Spleen (tissue), 11 donors: Measurements from ENCODE around the gene MARCHF10. TPM values are rescaled to one million over a fixed set of nuclear protein-coding genes. Genes with fewer than 3 reads are reported as not detected.
"Not testable (repeated sequence)": the region's sequence is repeated elsewhere in the genome, so short reads cannot be mapped to it uniquely, and the experiment has no call there.

Source experiments
- DNase-seq: peaks from one replicate; pipeline ENCODE4 v3.0.0-alpha.2; 2020
- H3K27ac ChIP-seq, 8 donors: fragments of 200-600 bp; sonication (generic) in 7 of 8; 1 replicate in 4 of 8; 2 replicates in 4 of 8; pipeline versions ENCODE4 v1.5.0 to v1.8.0; 2016 to 2021; ENCODE audit warnings: inconsistent platforms in 4 of 8, mild to moderate bottlenecking in 4 of 8, moderate library complexity in 1 of 8
- H3K27me3 ChIP-seq, 7 donors: fragments of 200-600 bp; sonication (generic) in 6 of 7; replicated peaks in 1 of 7; 1 replicate in 4 of 7; 2 replicates in 3 of 7; pipeline versions ENCODE4 v1.5.0 to v1.8.0; 2016 to 2021; ENCODE audit warnings: inconsistent platforms in 3 of 7, mild to moderate bottlenecking in 1 of 7
- H3K36me3 ChIP-seq, 6 donors: fragments of 200-600 bp; sonication (generic) in 5 of 6; 1 replicate in 4 of 6; 2 replicates in 2 of 6; pipeline versions ENCODE4 v1.5.0 to v1.8.0; 2016 to 2021; ENCODE audit warnings: inconsistent platforms in 2 of 6
- H3K4me1 ChIP-seq, 6 donors: fragments of 200-600 bp; sonication (generic) in 5 of 6; 1 replicate in 3 of 6; 2 replicates in 3 of 6; pipeline versions ENCODE4 v1.5.0 to v1.8.0; 2016 to 2021; ENCODE audit warnings: inconsistent platforms in 3 of 6
- H3K4me3 ChIP-seq, 8 donors: fragments of 200-600 bp; sonication (generic) in 7 of 8; 1 replicate in 4 of 8; 2 replicates in 4 of 8; pipeline versions ENCODE4 v1.5.0 to v1.8.0; 2016 to 2021; ENCODE audit warnings: inconsistent platforms in 4 of 8, mild to moderate bottlenecking in 4 of 8, moderate library complexity in 2 of 8
- H3K9me3 ChIP-seq, 8 donors: fragments of 200-600 bp; sonication (generic) in 7 of 8; 1 replicate in 4 of 8; 2 replicates in 4 of 8; pipeline versions ENCODE4 v1.5.0 to v1.8.0; 2016 to 2021; ENCODE audit warnings: inconsistent platforms in 4 of 8
- CTCF ChIP-seq, 11 experiments: fragments of 200-600 bp in 7 of 11; fragments of 450-650 bp in 4 of 11; sonication (generic) in 4 of 11; IDR thresholded peaks in 8 of 11; conservative IDR thresholded peaks in 3 of 11; 1 replicate in 7 of 11; 2 replicates in 4 of 11; pipeline versions ENCODE4 v1.4.0 to v1.8.0; 2016 to 2021; ENCODE audit warnings: antibody characterized with exemption in 11 of 11, inconsistent platforms in 4 of 11, mild to moderate bottlenecking in 1 of 11
- POLR2A ChIP-seq, 3 donors: fragments of 450-650 bp; IDR thresholded peaks; one replicate each; pipeline ENCODE4 v1.5.1; 2017; ENCODE audit warnings: antibody characterized with exemption in 3 of 3, mild to moderate bottlenecking in 1 of 3
- POLR2AphosphoS5 ChIP-seq, 3 donors: sonication (generic); formaldehyde crosslinking; IDR thresholded peaks; one replicate each; pipeline ENCODE4 v1.5.1; 2017; ENCODE audit warnings: antibody characterized with exemption in 3 of 3
- WGBS, 5 donors: extraction: QIAGEN DNeasy Blood & Tissue Kit in 3 of 5; methylation state at CpG; one replicate each; pipeline versions ENCODE4 v1.1.5 to v1.1.7; 2013 to 2018; 5-methylcytosine and 5-hydroxymethylcytosine counted together
- intact Hi-C: fragments of 100-400 bp; cut with DNase I; formaldehyde crosslinking; loops from one replicate; pipeline ENCODE4 v1.15.0; 2023; ENCODE audit warnings: low total_unique reads
- polyA plus RNA-seq, 3 donors: library from polyadenylated mRNA; stranded (reverse); fragments of 200-250 nt; gene quantifications; one replicate each; pipeline ENCODE4 v1.2.1, GENCODE V29; 2013
- total RNA-seq, 7 donors: library from RNA; depleted of rRNA in 3 of 7; stranded (reverse); fragments of >200 nt in 3 of 7; fragmentation: NEBNext Ultra II Directional in 4 of 7; extraction: Animal tissue kit (Norgen Biotek cat#: 25700) in 4 of 7; gene quantifications; one replicate each; pipeline versions ENCODE4 v1.1.0 to v1.2.1, GENCODE V29; 2016 to 2021
- donor health status: healthy with polysubstance abuse.
- donor health status: DM: no; HTN: no; CAD: no; lungs with moderate emphysema.
- donor health status: DM: no; HTN: no; CAD: no.
- donor health status: Bipolar disorder and iron deficiency.
- donor health status: healthy.
- donor health status: DM: no; HTN: no; CAD: no.
- donor health status: DM: yes; HTN: yes; CAD: no.

MARCHF10 gene
- total and polyA plus RNA-seq, 10 donors, result 0.15 to 0.32 (median 0.26) TPM; not detected in 7

GRCh38 chr17:62692159-62692651 lies 115.9 kb downstream of the MARCHF10 start:
- DNase-seq, result no peak
- peaks cover 0 to 36% (median 12%) of the 10 kb centered on the region in 6 donors for H3K4me1 ChIP-seq
- H3K9me3 ChIP-seq, result no peaks in the 10 kb centered on the region
- H3K27me3 ChIP-seq, result peaks cover 0 to 13% (median 0%) of the 10 kb centered on the region in 7 donors
- intact Hi-C loops, result no loop called here
- WGBS, 5 donors, result 90 to 98% (median 93%) methylated on average over 12 to 20 of the region's 20 CpGs
- H3K4me3 ChIP-seq, result no peak overlapping the region
- TF ChIP-seq POLR2AphosphoS5 (IDR thresholded peaks at IDR 0.05) (no peak), POLR2A (IDR thresholded peaks at IDR 0.05) (no peak), CTCF (IDR thresholded peaks at IDR 0.05 in 8 of 11, conservative IDR thresholded peaks at IDR 0.05 in 3 of 11) (no peak)
- no peak overlapping the region for H3K27ac ChIP-seq
- H3K36me3 ChIP-seq, result peaks cover 0 to 40% (median 0%) of the 10 kb centered on the region in 6 donors

- 74 to 94% (median 87%) methylated on average over 8 of the region's 8 CpGs for WGBS, 5 donors
- DNase-seq, H3K27me3 ChIP-seq, intact Hi-C loops, H3K27ac ChIP-seq, H3K9me3 ChIP-seq, H3K4me3 ChIP-seq: not testable (repeated sequence)
- Histone ChIP-seq H3K4me1 (peaks cover 0 to 30% (median 12%) of the 10 kb centered on the region in 6 donors), H3K36me3 (peaks cover 0 to 40% (median 0%) of the 10 kb centered on the region in 6 donors)
These were observed 116.6 kb downstream of the MARCHF10 start for GRCh38 chr17:62691589-62691915.

GRCh38 chr17:62690168-62690897 lies 117.8 kb downstream of the MARCHF10 start:
- Histone ChIP-seq H3K27ac (no peak overlapping the region), H3K9me3 (no peaks in the 10 kb centered on the region), H3K4me1 (peaks cover 0 to 23% (median 9%) of the 10 kb centered on the region in 6 donors), H3K36me3 (peaks cover 0 to 40% (median 0%) of the 10 kb centered on the region in 6 donors), H3K4me3 (no peak overlapping the region), H3K27me3 (no peaks in the 10 kb centered on the region)
- DNase-seq, result no peak
- no peak for TF ChIP-seq POLR2A (IDR thresholded peaks at IDR 0.05)
- 84 to 96% (median 92%) methylated on average over 10 to 19 of the region's 19 CpGs for WGBS, 5 donors
- intact Hi-C loops, result no loop called here

GRCh38 chr17:62689441-62690167 lies 118.5 kb downstream of the MARCHF10 start:
- intact Hi-C loops, result no loop called here

More at GRCh38 chr17:62689441-62690167, 118.5 kb downstream of the MARCHF10 start:
- Histone ChIP-seq H3K36me3 (peaks cover 0 to 40% (median 0%) of the 10 kb centered on the region in 6 donors), H3K4me3 (no peak overlapping the region), H3K27ac (no peak overlapping the region), H3K9me3 (no peaks in the 10 kb centered on the region), H3K4me1 (peaks cover 0 to 16% (median 4%) of the 10 kb centered on the region in 6 donors), H3K27me3 (no peaks in the 10 kb centered on the region)
- no peak for DNase-seq
- TF ChIP-seq POLR2A (IDR thresholded peaks at IDR 0.05), result no peak
- no peak for TF ChIP-seq POLR2AphosphoS5 (IDR thresholded peaks at IDR 0.05)
- TF ChIP-seq CTCF (IDR thresholded peaks at IDR 0.05 in 8 of 11, conservative IDR thresholded peaks at IDR 0.05 in 3 of 11), result no peak
- WGBS, 5 donors, result 89 to 97% (median 90%) methylated on average over 33 to 37 of the region's 37 CpGs
